Gastrocnemius medialis (tissue), 4 donors: ENCODE measurements around the gene AKAP8. TPM values are rescaled to one million over a fixed set of nuclear protein-coding genes. Genes with fewer than 3 reads are reported as not detected.
A peak's percentile ranks its signal among the peaks of the same experiment; 100 is the strongest.

Source experiments
- ATAC-seq, 2 donors: fragments of 150-250 bp; one replicate each; pipeline ENCODE4 v1.9.1; 2016
- DNase-seq, 2 donors: peaks; one replicate each; pipeline ENCODE4 v3.0.0-alpha.2; 2019
- H3K27ac ChIP-seq, 4 donors: fragments of 200-600 bp; sonication (generic); 1 replicate in 1 of 4; 2 replicates in 3 of 4; pipeline ENCODE4 v1.5.1; 2016 to 2018; ENCODE audit warnings: mild to moderate bottlenecking in 2 of 4, moderate library complexity in 1 of 4
- H3K27me3 ChIP-seq, 3 donors: fragments of 200-600 bp; sonication (generic) in 2 of 3; 1 replicate in 1 of 3; 2 replicates in 2 of 3; pipeline versions ENCODE4 v1.5.1 to v1.6.0; 2016 to 2019; ENCODE audit warnings: mild to moderate bottlenecking in 1 of 3, moderate library complexity in 1 of 3
- H3K36me3 ChIP-seq, 2 donors: fragments of 200-600 bp; sonication (generic) in 1 of 2; one replicate each; pipeline ENCODE4 v1.5.1; 2017 to 2018
- H3K4me1 ChIP-seq, 2 donors: fragments of 200-600 bp; sonication (generic) in 1 of 2; one replicate each; pipeline ENCODE4 v1.5.1; 2016 to 2017; ENCODE audit warnings: mild to moderate bottlenecking in 2 of 2
- H3K4me3 ChIP-seq, 4 donors: fragments of 200-600 bp; sonication (generic) in 3 of 4; 1 replicate in 1 of 4; 2 replicates in 3 of 4; pipeline ENCODE4 v1.5.1; 2016 to 2019; ENCODE audit warnings: mild to moderate bottlenecking in 2 of 4
- H3K9me3 ChIP-seq, 3 donors: fragments of 200-600 bp; sonication (generic) in 2 of 3; 1 replicate in 1 of 3; 2 replicates in 2 of 3; pipeline ENCODE4 v1.5.1; 2016 to 2019
- CTCF ChIP-seq, 5 experiments: fragments of 450-650 bp in 3 of 5; fragments of 200-600 bp in 2 of 5; sonication (generic) in 2 of 5; IDR thresholded peaks in 4 of 5; conservative IDR thresholded peaks in 1 of 5; 1 replicate in 4 of 5; 2 replicates in 1 of 5; pipeline ENCODE4 v1.5.1; 2016 to 2019; ENCODE audit warnings: antibody characterized with exemption in 5 of 5, mild to moderate bottlenecking in 3 of 5, moderate library complexity in 3 of 5
- POLR2A ChIP-seq, 2 donors: fragments of 450-650 bp; IDR thresholded peaks; one replicate each; pipeline ENCODE4 v1.6.1; 2017; ENCODE audit warnings: antibody characterized with exemption in 2 of 2, mild to moderate bottlenecking in 2 of 2, moderate library complexity in 2 of 2
- in situ Hi-C, 4 donors: fragments of 200-750 bp; cut with MboI; loops; one replicate each; pipeline versions ENCODE4 v1.15.0 to v1.8.0; 2017; ENCODE audit warnings: low sequenced_read_pairs in 4 of 4
- intact Hi-C: fragments of 100-400 bp; cut with DNase I; formaldehyde crosslinking; loops from one replicate; pipeline ENCODE4 v1.15.1; 2023; ENCODE audit warnings: low total_unique reads
- total RNA-seq, 4 donors: library from RNA; depleted of rRNA; stranded (reverse); fragments of >200 nt; gene quantifications; one replicate each; pipeline versions ENCODE4 v1.1.0 to v1.2.3, GENCODE V29; 2016

Gene AKAP8
- total RNA-seq, 4 donors from 2014 or later, result 26.0 to 41.5 (median 27.5) TPM

GRCh38 chr19:15323496-15324235 lies 55.9 kb downstream of the AKAP8 start:
- peak overlapping the region in 2 of 4 donors; percentile 3 to 7 for H3K4me3 ChIP-seq
- H3K36me3 ChIP-seq, result no peaks in the 10 kb centered on the region
- in situ Hi-C loops (loop anchor here in 2 of 4 donors (10.0 kb wide), 2 partner anchors 49 to 59 kb away; no protein-coding TSS in a partner anchor), intact Hi-C loops (no loop called here)
- peak overlapping the region; percentile 87 to 98 (median 92) for H3K27ac ChIP-seq
- no peaks in the 10 kb centered on the region for H3K27me3 ChIP-seq
- peak; percentile 89 to 91 for ATAC-seq
- H3K9me3 ChIP-seq, result no peaks in the 10 kb centered on the region
- H3K4me1 ChIP-seq, result peaks cover 96 to 100% of the 10 kb centered on the region in 2 donors
- peak; percentile 68 to 69 for DNase-seq
- TF ChIP-seq CTCF (IDR thresholded peaks at IDR 0.05 in 4 of 5, conservative IDR thresholded peaks at IDR 0.05 in 1 of 5), result no peak
- TF ChIP-seq POLR2A (IDR thresholded peaks at IDR 0.05), result peak; percentile 25 to 42

GRCh38 chr19:15321739-15322138 lies 57.8 kb downstream of the AKAP8 start:
- no peak for DNase-seq
- Histone ChIP-seq H3K4me3 (no peak overlapping the region), H3K27me3 (no peaks in the 10 kb centered on the region), H3K27ac (peak overlapping the region; percentile 77 to 98 (median 90)), H3K4me1 (peaks cover 97 to 100% of the 10 kb centered on the region in 2 donors), H3K9me3 (no peaks in the 10 kb centered on the region), H3K36me3 (no peaks in the 10 kb centered on the region)
- TF ChIP-seq CTCF (IDR thresholded peaks at IDR 0.05 in 4 of 5, conservative IDR thresholded peaks at IDR 0.05 in 1 of 5) (no peak), POLR2A (IDR thresholded peaks at IDR 0.05) (no peak)
- ATAC-seq, result no peak
- intact Hi-C loops, result no loop called here
- in situ Hi-C loops, result loop anchor here in 2 of 4 donors (10.0 kb wide), 2 partner anchors 47 to 57 kb away; no protein-coding TSS in a partner anchor

GRCh38 chr19:15320116-15320515 lies 59.5 kb downstream of the AKAP8 start:
- peak overlapping the region; percentile 77 to 98 (median 90) for H3K27ac ChIP-seq
- peaks cover 97 to 99% of the 10 kb centered on the region in 2 donors for H3K4me1 ChIP-seq
- in situ Hi-C loops (loop anchor here in 2 of 4 donors (10.0 kb wide), 2 partner anchors 45 to 55 kb away; no protein-coding TSS in a partner anchor), intact Hi-C loops (no loop called here)
- no peaks in the 10 kb centered on the region for H3K36me3 ChIP-seq
- H3K27me3 ChIP-seq, result no peaks in the 10 kb centered on the region
- no peak for ATAC-seq
- no peak for DNase-seq
- TF ChIP-seq CTCF (IDR thresholded peaks at IDR 0.05 in 4 of 5, conservative IDR thresholded peaks at IDR 0.05 in 1 of 5) (no peak), POLR2A (IDR thresholded peaks at IDR 0.05) (no peak)
- peak overlapping the region in 1 of 4 donors; percentile 0 for H3K4me3 ChIP-seq
- no peaks in the 10 kb centered on the region for H3K9me3 ChIP-seq

- Histone ChIP-seq H3K4me1 (peaks cover 96 to 98% of the 10 kb centered on the region in 2 donors), H3K27me3 (no peaks in the 10 kb centered on the region), H3K4me3 (peak overlapping the region in 1 of 4 donors; percentile 7), H3K36me3 (no peaks in the 10 kb centered on the region), H3K27ac (peak overlapping the region; percentile 77 to 98 (median 90)), H3K9me3 (no peaks in the 10 kb centered on the region)
- ATAC-seq (peak; percentile 45 to 53), DNase-seq (no peak)
- in situ Hi-C loops, result loop anchor here in 1 of 4 donors (5.0 kb wide), 1 partner anchor 36 kb away; no protein-coding TSS in a partner anchor
- TF ChIP-seq CTCF (IDR thresholded peaks at IDR 0.05 in 4 of 5, conservative IDR thresholded peaks at IDR 0.05 in 1 of 5) (no peak), POLR2A (IDR thresholded peaks at IDR 0.05) (no peak)
- intact Hi-C loops, result loop anchor here (10.0 kb wide), 1 partner anchor 1147 kb away; no protein-coding TSS in a partner anchor
Observed at GRCh38 chr19:15318241-15318691, 61.3 kb downstream of the AKAP8 start.
